Embryonic facial prominence (tissue), 1 donor: ENCODE results near the gene TTC39C.
A peak's percentile ranks its signal among the peaks of the same experiment; 100 is the strongest.

ENCODE experiments used
- DNase-seq: peaks from one replicate; pipeline ENCODE4 v3.0.0-alpha.2; 2016; ENCODE audit errors: extremely low spot score

TTC39C gene

DNA sequence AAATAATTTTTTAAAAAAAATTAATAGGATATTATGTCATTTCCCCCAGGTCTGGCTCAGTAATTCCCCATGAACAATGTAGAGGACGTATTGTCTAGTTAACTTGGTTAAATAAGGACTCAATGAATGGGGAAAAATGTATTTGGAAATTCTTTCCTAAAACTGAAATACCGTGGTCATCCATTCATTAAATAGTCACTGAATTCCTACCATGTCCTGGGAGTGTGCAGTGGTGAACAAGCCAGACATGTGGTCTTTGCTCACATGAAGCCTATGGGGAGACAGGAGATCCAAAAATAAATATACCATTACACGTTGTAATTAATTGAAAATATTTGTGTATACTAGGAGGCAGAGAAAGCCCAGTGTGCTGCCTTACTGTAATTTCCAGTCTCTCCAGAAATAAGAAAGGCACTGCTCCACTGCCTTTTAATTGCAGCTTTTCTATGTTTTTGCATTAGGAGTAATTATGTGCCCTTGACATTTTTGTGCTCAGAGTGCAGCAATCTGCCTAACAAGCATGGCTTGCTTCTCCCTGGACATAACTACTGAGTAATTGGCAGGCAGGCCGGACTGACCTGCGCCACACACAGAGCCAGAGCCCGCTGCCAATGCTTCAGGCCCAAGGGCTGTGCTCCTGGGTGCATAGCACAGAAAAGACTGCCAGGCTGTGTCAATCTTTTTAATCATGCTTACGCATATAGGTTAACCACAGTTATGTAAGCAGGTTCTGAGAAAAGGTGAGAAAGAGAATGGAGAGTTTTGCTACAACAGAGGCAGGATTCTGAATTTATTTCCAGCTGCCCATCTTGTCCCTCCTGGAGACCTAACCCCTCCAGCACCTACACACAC is 22.2 kb upstream of the TTC39C start:
- no peak for DNase-seq

DNA sequence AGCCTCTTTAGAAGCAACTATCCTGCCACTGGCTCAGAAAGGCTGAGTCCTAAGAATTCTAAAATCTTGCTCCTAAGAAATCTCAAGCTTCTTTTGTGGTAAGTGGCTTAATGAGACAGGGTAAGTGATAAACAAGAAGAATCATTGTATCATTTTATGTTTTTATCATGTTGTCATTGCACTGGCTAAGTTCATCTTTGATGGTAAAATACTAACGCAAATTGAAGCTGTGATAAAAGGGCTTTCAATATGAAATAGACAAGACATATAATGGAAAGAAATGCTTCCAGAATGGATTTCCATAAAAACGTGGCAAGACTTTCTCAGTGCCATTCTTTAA is 21.6 kb upstream of the TTC39C start:
- DNase-seq, result no peak

DNA sequence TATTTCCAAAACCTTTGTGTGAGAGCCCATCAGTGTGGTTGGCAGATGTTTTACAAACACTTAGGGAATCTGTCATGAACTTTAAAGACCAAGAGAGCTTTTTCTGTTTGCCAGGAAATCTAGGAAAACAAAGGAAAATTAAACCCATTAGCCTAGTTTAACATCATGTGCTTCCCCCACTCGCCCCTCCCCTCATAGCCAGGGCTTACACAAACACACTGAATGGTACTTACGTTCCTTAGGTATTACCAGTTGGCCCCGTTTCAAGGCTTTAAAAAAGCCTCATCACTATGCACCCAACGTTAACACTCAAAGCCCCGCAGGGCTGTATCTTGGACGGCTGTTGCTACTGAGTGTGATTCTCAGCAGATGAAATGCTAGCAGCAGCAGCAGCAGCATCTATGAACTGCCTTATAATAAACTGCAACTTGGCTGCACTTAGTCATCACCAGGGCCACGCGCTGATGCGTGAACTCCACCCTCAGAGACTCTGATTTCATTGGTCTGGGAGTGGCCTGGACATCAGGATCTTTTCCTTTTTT is 20.1 kb upstream of the TTC39C start:
- DNase-seq, result peak; percentile 27

DNA sequence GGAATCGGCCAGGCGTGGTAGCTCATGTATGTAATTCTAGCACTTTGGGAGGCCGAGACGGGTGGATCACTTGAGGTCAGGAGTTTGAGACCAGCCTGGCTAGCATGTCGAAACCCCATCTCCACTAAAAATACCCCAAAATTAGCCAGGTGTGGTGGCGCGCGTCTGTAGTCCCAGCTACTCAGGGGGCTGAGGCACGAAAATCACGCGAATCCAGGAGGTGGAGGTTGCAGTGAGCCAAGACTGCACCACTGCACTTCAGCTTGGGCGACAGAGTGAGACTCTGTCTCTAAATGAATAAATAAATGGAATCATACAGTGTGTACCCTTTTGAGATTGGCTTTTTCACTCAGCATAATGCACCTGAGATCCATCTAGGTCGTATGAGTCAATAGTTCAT is 19.4 kb upstream of the TTC39C start:
- DNase-seq, result no peak

DNA sequence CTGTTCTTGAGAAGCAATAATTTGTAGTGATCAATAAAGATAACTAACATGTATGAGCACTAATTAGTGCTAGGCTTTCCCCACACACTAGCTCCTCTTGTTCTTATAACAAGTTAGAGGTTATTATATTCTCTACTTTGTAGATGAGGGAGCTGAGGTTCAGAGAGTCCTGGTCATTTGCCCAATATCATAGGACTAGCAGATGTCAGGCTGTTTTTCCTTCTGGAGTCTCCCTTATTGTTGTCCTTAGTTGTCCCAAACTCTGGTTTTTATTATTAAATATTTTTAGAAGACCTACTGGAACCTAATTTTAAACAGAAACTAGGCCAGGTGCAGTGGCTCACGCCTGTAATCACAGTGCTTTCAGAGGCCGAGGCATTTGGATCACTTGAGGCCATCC is 16.5 kb upstream of the TTC39C start:
- no peak for DNase-seq

DNA sequence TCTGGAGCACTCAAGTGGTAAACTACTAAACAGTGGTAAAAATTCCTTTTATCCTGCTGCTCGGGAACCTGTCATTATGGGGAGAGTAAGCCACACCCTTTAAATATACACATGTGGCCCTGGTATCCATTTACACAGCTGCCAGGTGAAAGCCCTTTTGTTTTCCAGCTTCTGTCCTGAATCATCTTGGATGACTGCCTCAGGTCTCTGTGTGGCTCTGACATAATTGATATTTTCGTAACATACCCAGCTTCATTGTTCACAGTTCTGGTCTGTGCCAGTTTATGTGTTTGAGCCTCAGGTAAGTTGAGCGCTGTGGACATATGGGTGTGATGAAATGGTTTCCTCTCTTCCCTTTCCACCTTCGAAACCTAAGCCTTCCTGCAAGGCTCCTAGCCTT is 15.7 kb upstream of the TTC39C start:
- no peak for DNase-seq

DNA sequence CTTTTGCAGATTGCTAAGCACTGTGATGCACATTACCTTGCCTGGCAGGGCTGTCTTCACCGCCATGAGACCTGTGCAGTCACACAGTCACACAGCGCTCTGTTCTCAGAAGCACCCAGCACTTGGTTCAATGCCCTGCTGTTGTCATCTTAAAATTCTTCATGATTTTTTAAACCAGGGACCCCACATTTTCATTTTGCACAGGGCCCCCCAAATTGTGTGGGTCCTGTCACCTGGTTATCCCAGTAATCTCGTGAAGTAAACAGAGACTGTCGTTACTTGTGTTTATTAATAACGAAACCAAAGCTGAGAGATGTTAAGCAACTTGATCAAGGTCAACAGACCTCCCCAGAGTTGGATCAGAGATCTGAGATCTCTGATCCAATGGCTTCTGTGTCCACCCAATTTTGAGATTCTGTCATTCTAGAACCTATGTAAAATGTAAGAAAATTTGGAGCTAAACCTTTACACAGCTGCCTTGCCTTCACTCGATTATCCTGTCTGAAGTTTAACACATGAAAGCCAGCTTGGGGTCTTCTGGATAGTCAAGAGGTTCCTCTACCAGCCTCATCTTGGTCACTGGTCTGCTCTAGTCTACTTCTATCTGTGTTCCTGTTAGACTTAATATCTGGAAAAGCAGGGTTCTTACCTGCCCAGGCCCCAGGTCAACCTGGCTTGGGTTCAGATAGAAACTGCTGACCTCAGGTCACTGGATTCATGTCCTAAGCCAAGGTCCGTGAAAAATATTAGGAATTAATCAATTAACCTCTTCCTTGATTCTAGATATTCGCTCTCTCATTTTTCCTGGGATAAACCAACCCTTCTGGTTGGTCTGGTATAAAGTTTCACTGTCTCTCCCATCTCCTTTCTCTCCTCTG is 13.7 kb upstream of the TTC39C start:
- DNase-seq, result no peak

DNA sequence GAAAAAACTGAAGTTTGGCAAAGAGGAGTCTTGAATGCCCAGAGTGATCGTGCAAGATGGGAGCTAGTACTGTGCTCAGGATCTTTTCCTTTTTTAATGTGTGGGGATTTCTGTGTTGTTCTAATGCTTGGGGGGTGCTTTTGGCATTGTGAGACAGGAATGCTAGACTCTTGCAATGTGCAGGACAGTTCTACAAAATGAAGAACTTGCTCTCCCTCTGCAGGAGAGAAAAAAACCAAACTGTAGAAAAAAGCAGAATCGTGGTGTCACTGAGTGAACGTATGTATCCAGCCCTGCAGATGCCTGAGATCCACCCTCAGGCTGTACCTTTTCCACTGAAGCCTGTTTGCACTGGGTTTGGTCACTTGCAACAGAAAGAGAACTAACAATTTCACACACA is 12.1 kb upstream of the TTC39C start:
- no peak for DNase-seq

DNA sequence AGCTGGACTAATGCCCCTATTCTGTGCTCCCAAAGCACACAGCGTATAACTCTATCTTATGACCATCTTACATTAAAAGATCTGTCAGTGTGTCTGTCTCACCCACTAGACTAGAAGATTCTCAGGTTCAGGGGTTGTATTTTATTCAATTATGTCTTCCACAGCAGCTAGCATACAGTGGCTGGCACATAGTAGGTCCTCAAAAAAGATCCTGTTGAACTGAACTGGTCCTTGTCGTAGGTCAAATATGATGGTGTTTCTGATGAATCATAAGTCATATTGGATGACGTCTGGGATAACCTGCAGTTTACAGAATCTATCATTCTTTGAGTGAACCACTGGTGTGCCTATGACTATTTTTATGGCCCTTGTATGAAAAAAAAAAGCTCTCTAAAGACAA is 11.3 kb upstream of the TTC39C start:
- no peak for DNase-seq

DNA sequence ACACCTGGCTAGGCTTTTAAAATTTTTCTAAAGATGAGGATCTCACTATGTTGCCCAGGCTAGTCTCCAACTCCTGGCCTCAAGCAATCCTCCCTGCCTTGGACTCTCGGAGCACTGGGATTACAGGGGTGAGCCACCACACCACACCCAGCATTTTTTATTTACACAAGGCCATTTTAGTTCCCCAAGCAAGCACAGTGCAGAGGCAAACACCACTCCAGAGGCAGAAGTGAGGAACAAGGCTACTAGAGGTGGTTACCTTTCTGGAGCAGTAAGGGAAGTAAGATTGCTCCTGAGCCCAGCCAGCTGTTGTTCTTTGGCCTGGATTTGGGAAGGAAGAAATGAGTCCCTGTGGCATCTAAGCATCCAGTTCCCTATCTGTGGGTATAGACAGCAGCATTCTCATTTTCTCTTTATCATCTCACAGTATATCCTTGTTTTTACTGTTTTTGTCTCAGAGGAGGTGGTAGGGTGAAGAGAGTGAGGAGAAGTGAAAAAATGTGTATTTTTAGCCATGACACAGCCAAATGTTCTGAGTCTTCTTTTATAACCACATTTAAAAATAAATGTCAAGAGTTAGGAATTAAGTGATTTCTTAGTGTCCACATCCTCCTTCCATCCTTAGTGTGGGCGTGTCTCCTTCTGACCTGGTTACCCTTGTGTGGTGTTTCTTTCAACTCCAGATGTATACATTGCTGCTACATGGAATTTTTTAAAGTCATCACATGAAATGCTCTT is 10.5 kb upstream of the TTC39C start:
- no peak for DNase-seq

DNA sequence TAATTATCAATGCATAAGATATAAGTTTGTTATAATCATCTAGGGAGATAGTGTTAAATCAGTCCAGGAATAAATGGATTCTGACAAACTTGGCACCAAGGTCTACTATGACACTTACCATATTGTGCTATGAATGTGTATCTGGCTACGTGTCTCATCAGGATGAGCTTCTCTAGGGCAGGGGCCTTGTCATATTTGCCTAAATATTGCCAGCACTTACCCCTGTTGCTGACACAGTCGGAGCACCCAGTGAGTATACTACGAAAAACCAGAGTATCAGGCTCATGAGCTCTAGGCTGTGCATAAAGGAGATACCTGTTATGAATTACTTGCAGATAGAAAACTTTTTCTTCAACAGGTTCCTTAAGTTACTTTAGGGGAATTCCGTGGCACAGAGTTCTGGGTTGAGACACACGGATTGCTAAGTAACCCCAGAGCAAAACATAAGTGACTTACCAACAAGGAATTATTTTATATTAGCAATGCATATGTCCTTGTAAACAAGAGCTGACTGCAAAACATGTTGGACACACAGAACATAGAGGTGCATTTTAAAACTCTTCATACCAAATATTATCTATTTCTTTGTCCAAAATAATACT is 7.7 kb upstream of the TTC39C start:
- DNase-seq, result no peak

DNA sequence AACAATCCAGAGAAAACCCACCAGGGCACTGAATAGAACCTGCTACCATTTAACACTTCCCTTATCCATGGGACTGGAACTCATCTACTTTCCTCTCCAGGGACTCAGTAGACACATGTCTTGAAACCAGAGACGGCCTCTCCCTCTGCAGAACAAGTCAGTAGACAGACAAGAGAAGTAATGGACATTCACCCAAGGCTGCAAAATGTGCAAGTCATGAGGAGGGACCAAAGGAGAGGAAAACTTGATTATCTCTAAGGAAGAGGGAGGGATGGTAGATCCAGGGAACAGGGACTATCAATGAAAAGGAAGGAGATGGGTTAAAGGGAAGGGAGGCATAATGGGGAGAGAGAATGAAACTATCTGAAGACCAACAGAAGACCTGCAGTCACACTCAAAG is 5.3 kb upstream of the TTC39C start:
- DNase-seq, result no peak

DNA sequence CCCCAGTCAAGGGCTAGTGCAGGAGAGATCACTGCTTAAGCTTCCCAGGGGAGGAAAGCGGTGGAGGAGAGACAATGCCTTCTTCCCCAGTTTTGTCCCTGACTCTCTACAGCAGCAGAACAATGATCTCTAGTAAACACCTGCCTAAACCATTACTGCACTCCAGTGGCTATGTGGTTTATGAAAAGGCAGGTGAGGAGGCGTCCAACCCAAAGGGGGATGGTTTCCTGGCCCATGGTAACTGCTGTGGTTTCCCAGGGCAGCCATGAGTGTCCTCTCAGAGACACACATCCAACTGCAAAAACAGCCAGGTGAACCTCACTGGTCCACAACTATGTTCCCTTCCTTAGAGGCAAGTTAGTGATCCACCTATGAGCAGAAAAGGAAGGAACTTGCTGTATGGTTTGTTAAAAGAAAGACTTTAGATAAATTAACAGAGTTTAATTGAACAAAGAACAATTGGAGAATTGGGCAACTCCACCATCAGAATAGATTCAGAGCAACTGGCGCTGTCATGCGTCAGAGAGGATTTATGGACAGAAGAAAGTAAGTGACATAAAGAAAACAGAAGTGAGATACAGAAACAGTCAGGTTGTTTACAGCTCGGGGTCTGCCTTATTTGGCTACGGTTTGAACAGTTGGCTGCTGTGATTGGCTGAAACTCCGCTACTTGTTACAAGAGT is 4.8 kb upstream of the TTC39C start:
- no peak for DNase-seq

DNA sequence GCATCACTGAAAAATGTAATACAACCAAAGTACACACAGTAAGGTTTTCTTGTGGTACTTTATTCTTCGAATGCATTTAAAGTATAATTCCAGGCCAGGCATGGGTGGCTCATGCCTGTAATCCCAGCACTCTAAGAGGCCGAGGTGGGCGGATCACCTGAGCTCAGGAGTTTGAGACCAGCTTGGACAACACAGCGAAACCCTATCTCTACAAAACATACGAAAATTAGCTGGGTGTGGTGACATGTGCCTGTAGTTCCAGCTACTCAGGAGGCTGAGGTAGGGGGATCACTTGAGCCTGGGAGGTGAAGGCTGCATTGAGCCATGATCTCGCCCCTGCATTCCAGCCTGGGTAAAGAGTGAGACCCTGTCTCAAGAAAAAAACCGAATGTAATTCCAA is 3.9 kb upstream of the TTC39C start:
- DNase-seq, result no peak

DNA sequence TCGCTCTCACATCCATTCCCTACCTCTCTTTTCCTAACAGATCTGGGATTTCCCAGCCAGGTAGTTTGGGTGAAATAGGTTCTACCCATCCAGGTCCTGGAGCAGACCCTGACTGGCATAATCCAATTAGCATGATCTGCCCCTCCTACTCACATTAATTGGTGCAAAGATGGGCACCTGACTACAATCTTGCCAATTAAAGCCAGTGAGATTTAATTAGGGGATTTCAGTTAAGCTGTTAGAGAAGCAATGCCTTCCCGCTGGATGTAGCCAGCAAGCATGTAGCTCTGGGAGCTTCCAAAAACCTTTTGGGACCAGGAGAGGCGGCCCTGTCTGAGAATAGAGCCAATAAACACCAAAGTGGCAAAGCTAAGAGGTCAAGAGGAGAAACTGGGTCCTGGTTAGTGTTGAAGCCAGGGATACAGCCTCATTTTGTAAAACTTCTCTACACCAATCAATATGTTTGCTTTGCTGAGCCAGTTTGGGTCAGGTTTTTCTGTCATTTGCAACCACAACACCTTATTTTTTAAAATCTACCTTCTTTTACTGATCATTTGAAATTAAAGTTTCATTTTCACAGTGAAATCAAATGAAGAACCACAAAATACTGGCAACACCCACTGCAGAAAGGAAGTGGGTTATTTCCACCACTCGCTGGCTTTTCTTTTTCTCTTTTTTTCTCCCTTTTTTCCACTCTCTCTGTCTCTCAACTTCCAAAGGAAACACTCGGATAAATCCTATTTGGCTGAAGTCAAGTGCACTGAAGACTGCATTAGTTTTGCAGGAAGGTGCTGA is 3.2 kb upstream of the TTC39C start:
- no peak for DNase-seq

DNA sequence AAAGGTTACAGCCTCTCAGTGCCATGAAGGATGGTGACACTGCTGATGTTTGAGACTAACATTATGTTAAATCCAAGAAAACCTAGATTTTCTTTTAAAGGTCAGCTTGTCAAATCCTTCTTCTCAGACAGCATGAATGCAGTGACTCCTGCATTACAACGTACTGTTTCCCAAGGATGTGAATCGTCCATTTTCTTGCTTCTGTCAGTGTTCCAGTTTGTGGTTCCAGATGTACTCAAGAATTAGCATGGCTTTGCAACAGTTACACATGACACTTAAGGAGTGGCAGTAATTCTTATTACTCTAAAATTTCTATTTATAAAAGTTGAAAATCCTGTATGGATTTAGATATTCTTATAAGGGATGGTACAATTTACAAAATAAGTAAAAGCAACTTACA is 1.5 kb upstream of the TTC39C start:
- DNase-seq, result no peak

DNA sequence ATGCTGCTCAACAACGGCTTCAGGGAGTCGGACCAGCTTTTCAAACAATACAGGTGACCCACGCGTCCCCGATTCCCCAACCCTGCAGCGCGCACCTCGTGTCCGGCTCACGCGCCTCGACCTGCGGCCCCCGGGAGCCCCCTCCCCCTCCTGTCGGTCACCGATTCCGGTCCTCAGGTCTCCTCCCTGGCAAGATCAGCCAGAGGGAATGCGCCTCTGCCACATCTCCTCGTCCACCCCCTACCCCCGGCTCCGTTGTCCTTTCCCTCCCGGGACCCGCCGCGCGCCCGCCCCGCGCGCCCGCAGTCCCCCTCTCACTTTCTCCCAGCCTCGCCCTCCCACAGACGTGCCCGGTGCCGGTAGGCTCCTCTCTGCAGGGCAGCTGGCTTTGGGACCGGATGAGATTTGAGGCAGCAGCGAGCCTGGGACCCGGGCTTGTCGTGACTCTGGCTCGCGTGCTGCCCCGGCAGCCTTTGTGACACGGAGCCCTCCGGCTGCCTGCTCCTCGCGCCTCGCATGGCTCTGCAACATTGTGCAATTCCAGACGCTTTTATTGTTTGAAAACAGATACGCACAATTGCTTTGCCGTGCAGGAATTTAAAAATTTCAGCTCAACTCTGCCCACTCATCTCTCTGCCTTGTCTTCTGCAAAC is 558 bp downstream of the TTC39C start:
- no peak for DNase-seq

DNA sequence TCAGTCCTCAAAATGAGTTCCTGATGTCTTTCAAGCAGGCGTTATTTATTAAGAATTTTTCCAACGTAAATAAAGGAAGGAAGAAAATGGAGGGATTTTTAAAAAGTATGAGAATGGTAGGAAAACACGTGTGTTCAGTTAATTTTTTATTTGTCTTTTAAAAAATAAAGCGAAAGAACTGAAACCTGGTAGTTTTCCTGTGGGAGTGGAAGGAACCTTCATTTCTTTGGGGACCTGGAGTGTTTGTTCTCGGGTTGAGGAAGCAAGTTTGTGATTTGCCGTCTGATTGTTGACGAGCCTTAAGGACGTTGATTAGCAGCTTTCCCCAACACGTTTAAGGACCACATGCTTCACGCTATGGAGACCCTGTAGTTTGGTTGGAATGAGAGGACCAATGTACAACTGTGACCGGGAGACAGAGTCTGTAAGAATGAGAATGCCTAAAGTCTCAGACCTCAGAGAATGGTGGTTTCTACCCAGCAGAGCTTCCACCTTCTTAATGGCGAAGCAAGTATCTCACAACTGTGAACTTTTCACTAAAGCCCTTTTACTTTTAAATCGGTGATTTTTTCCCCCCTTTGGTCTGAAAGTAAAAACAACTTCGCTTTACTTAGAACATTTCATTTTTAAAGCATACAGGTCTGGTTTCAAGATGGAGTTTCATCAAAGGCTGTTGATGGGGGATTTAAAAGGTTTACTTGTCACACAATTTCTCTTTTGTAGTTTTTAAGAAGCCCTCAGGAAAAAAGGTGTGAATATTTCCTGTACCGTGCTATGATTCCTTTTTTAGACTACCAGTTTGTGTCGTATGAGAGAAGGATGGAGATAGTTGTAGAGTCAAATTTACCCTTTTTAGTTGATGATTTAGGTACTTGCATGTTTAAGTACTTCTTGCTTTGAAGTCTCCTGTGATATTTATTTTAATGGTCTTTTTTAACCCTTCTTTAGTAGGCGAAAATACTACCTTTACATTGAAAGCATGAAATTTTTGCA is 1.4 kb downstream of the TTC39C start:
- DNase-seq, result no peak

DNA sequence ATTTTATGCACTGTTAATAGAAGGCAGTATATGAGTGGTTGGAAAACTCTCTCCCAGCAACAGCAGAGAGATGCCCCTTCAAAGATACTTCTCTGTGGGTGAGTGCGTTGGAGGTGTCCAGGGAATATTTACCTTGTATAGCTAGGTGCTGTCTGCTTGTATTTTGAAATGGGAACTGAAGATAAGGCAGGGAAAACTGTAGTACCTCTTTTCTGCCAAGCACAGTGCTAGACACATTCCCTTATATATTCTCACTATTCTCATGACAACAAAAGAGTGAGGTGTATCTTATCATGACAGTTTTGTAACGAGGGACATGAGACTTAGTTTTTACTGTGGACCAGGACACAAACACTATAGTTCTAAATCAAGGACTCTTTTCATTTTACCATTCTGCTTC is 2.1 kb downstream of the TTC39C start:
- DNase-seq, result no peak
